Activated CD4-positive, alpha-beta memory T cell treated with anti-CD3 and anti-CD28 coated beads, Interleukin-2, amount 10 ng/mL, durations not matched to agents 7 days and 5 days (primary cell): ENCODE measurements around the gene ACAA1. TPM values are rescaled to one million over a fixed set of nuclear protein-coding genes. Genes with fewer than 3 reads are reported as not detected.
"Not testable (repeated sequence)": the region's sequence is repeated elsewhere in the genome, so short reads cannot be mapped to it uniquely, and the experiment has no call there.

Source experiments
- CTCF ChIA-PET: fragments of 350-600 bp; sonication (Branson Sonifier 250); formaldehyde crosslinking; loops from one replicate; lab custom pipeline; 2021; ENCODE audit warnings: antibody characterized with exemption, inconsistent platforms; lab: Charles Lee
- POLR2A ChIA-PET: fragments of 350-600 bp; sonication (Branson Sonifier 250); formaldehyde crosslinking; loops from one replicate; lab custom pipeline; 2021; ENCODE audit warnings: antibody characterized with exemption; lab: Charles Lee
- DNase-seq: peaks from one replicate; pipeline ENCODE4 v3.0.0-alpha.2; 2020
- H3K27ac Mint-ChIP-seq: one replicate; pipeline ENCODE4 v1.8.0; 2021; ENCODE audit warnings: mild to moderate bottlenecking, mixed read lengths
- H3K27me3 Mint-ChIP-seq: one replicate; pipeline ENCODE4 v1.8.0; 2021; ENCODE audit warnings: mixed read lengths
- H3K36me3 Mint-ChIP-seq: one replicate; pipeline ENCODE4 v1.8.0; 2021; ENCODE audit warnings: low read depth, mixed read lengths
- H3K4me1 Mint-ChIP-seq: one replicate; pipeline ENCODE4 v1.8.0; 2021; ENCODE audit warnings: mixed read lengths
- H3K4me3 Mint-ChIP-seq: one replicate; pipeline ENCODE4 v1.8.0; 2021; ENCODE audit warnings: mild to moderate bottlenecking, mixed read lengths
- H3K9me3 Mint-ChIP-seq: one replicate; pipeline ENCODE4 v1.8.0; 2021; ENCODE audit warnings: mixed read lengths
- total RNA-seq, 2 experiments: library from RNA; stranded (reverse); gene quantifications; one replicate each; pipeline ENCODE4 v1.2.3, GENCODE V29; 2021

ACAA1 gene
- total RNA-seq, 2 experiments from 2014 or later, result 76.8 to 77.5 TPM

- peaks cover 20% of the 10 kb centered on the region for H3K36me3 Mint-ChIP-seq
Observed at GRCh38 chr3:38164643-38164951, 27.7 kb upstream of the ACAA1 start.

GRCh38 chr3:38163841-38164642, 27.1 kb upstream of the ACAA1 start:
- H3K9me3 Mint-ChIP-seq, result no peaks in the 10 kb centered on the region
- ChIA-PET CTCF (interaction anchor here (1.0 to 5.4 kb wide), 17 partner anchors 8 to 333 kb away, joined by 3 to 55 read pairs (median 6); partner anchors contain the start of genes ACAA1, EXOG, MYD88 and XYLB), POLR2A (interaction anchor here (1.0 to 6.1 kb wide), 26 partner anchors 10 to 355 kb away, joined by 3 to 286 read pairs (median 4); partner anchors contain the start of genes ACAA1, DLEC1, MYD88 and PLCD1)
- peaks cover 20% of the 10 kb centered on the region for H3K36me3 Mint-ChIP-seq
- DNase-seq, result no peak
- peak overlapping the region; percentile 99 for H3K27ac Mint-ChIP-seq
- peaks cover 44% of the 10 kb centered on the region for H3K4me1 Mint-ChIP-seq
- peak overlapping the region; percentile 96 for H3K4me3 Mint-ChIP-seq
- H3K27me3 Mint-ChIP-seq, result no peaks in the 10 kb centered on the region

More at GRCh38 chr3:38164643-38164951, 27.7 kb upstream of the ACAA1 start:
- POLR2A ChIA-PET, result interaction anchor here (0.6 to 6.1 kb wide), 31 partner anchors 9 to 355 kb away, joined by 3 to 286 read pairs (median 4); partner anchors contain the start of genes ACAA1, DLEC1, MYD88 and PLCD1
- no peaks in the 10 kb centered on the region for H3K27me3 Mint-ChIP-seq
- H3K4me1 Mint-ChIP-seq, result peaks cover 50% of the 10 kb centered on the region
- peak overlapping the region; percentile 96 for H3K4me3 Mint-ChIP-seq
- no peak for DNase-seq
- H3K27ac Mint-ChIP-seq, result peak overlapping the region; percentile 99
- CTCF ChIA-PET, result interaction anchor here (1.0 to 5.4 kb wide), 15 partner anchors 12 to 332 kb away, joined by 3 to 55 read pairs (median 6); partner anchors contain the start of genes ACAA1, EXOG, MYD88 and XYLB
- H3K9me3 Mint-ChIP-seq, result no peaks in the 10 kb centered on the region

- DNase-seq, result peak; percentile 40
- ChIA-PET CTCF (interaction anchor here (0.8 to 5.4 kb wide), 8 partner anchors 9 to 1000 kb away, joined by 3 to 55 read pairs (median 12); partner anchors contain the start of genes ACAA1, MYD88 and XYLB), POLR2A (interaction anchor here (1.0 to 6.1 kb wide), 7 partner anchors 9 to 292 kb away, joined by 3 to 286 read pairs (median 26); partner anchors contain the start of genes ACAA1, DLEC1 and MYD88)
- Mint-ChIP-seq H3K9me3 (no peaks in the 10 kb centered on the region), H3K4me1 (peaks cover 38% of the 10 kb centered on the region), H3K4me3 (peak overlapping the region; percentile 16), H3K27me3 (no peaks in the 10 kb centered on the region), H3K36me3 (peaks cover 20% of the 10 kb centered on the region), H3K27ac (peak overlapping the region; percentile 99)
Observed at GRCh38 chr3:38163117-38163840, 26.4 kb upstream of the ACAA1 start.

GRCh38 chr3:38160704-38161103, 23.8 kb upstream of the ACAA1 start:
- H3K27me3 Mint-ChIP-seq, DNase-seq, H3K4me3 Mint-ChIP-seq, H3K36me3 Mint-ChIP-seq, CTCF ChIA-PET, POLR2A ChIA-PET, H3K9me3 Mint-ChIP-seq, H3K27ac Mint-ChIP-seq: not testable (repeated sequence)
- H3K4me1 Mint-ChIP-seq, result peaks cover 17% of the 10 kb centered on the region

- Mint-ChIP-seq H3K27ac (no peak overlapping the region), H3K9me3 (no peaks in the 10 kb centered on the region), H3K36me3 (no peaks in the 10 kb centered on the region), H3K4me1 (peaks cover 25% of the 10 kb centered on the region), H3K27me3 (no peaks in the 10 kb centered on the region), H3K4me3 (no peak overlapping the region)
- ChIA-PET CTCF (no interaction called here), POLR2A (interaction anchor here (8.2 to 12.7 kb wide), 2 partner anchors 6 to 18 kb away, joined by 109 to 116 read pairs; partner anchors contain the start of genes ACAA1, MYD88 and OXSR1)
- no peak for DNase-seq
Observed at GRCh38 chr3:38158472-38158871, 21.5 kb upstream of the ACAA1 start.

GRCh38 chr3:38157595-38157994, 20.7 kb upstream of the ACAA1 start:
- CTCF ChIA-PET, result no interaction called here
- H3K4me1 Mint-ChIP-seq, result peaks cover 28% of the 10 kb centered on the region
- no peak for DNase-seq
- no peaks in the 10 kb centered on the region for H3K9me3 Mint-ChIP-seq
- POLR2A ChIA-PET, result interaction anchor here (8.2 to 12.7 kb wide), 2 partner anchors 7 to 18 kb away, joined by 109 to 116 read pairs; partner anchors contain the start of genes ACAA1, MYD88 and OXSR1
- no peaks in the 10 kb centered on the region for H3K27me3 Mint-ChIP-seq
- H3K27ac Mint-ChIP-seq, result no peak overlapping the region
- H3K36me3 Mint-ChIP-seq, result no peaks in the 10 kb centered on the region
- H3K4me3 Mint-ChIP-seq, result no peak overlapping the region

GRCh38 chr3:38157117-38157516, 20.2 kb upstream of the ACAA1 start:
- CTCF ChIA-PET, result no interaction called here
- Mint-ChIP-seq H3K4me1 (peaks cover 31% of the 10 kb centered on the region), H3K4me3 (no peak overlapping the region), H3K9me3 (no peaks in the 10 kb centered on the region), H3K27ac (no peak overlapping the region), H3K27me3 (no peaks in the 10 kb centered on the region), H3K36me3 (no peaks in the 10 kb centered on the region)
- POLR2A ChIA-PET, result interaction anchor here (8.2 to 12.7 kb wide), 2 partner anchors 7 to 17 kb away, joined by 109 to 116 read pairs; partner anchors contain the start of genes ACAA1, MYD88 and OXSR1
- no peak for DNase-seq

- no peaks in the 10 kb centered on the region for H3K27me3 Mint-ChIP-seq
- H3K9me3 Mint-ChIP-seq, result no peaks in the 10 kb centered on the region
- H3K4me1 Mint-ChIP-seq, result peaks cover 44% of the 10 kb centered on the region
- ChIA-PET POLR2A (interaction anchor here (8.2 to 12.7 kb wide), 2 partner anchors 9 to 16 kb away, joined by 109 to 116 read pairs; partner anchors contain the start of genes ACAA1, MYD88 and OXSR1), CTCF (interaction anchor here (5.4 kb wide), 1 partner anchor 9 kb away, joined by 55 read pairs; the partner anchor contains the start of gene OXSR1)
- no peak overlapping the region for H3K4me3 Mint-ChIP-seq
- H3K36me3 Mint-ChIP-seq, result no peaks in the 10 kb centered on the region
- no peak overlapping the region for H3K27ac Mint-ChIP-seq
- no peak for DNase-seq
Observed at GRCh38 chr3:38155825-38156224, 18.9 kb upstream of the ACAA1 start.

- Mint-ChIP-seq H3K4me1 (peaks cover 48% of the 10 kb centered on the region), H3K36me3 (no peaks in the 10 kb centered on the region), H3K9me3 (no peaks in the 10 kb centered on the region), H3K4me3 (no peak overlapping the region), H3K27me3 (no peaks in the 10 kb centered on the region), H3K27ac (no peak overlapping the region)
- CTCF ChIA-PET, result interaction anchor here (5.4 kb wide), 1 partner anchor 10 kb away, joined by 55 read pairs; the partner anchor contains the start of gene OXSR1
- POLR2A ChIA-PET, result interaction anchor here (0.8 to 12.7 kb wide), 3 partner anchors 10 to 51 kb away, joined by 3 to 116 read pairs (median 109); partner anchors contain the start of genes ACAA1, MYD88 and OXSR1
- DNase-seq, result no peak
Observed at GRCh38 chr3:38154625-38155255, 17.8 kb upstream of the ACAA1 start.

GRCh38 chr3:38154033-38154494, 17.1 kb upstream of the ACAA1 start:
- H3K4me1 Mint-ChIP-seq, result peaks cover 54% of the 10 kb centered on the region
- H3K27ac Mint-ChIP-seq, result no peak overlapping the region
- no peak overlapping the region for H3K4me3 Mint-ChIP-seq
- H3K36me3 Mint-ChIP-seq, result peaks cover 4% of the 10 kb centered on the region
- H3K9me3 Mint-ChIP-seq, result no peaks in the 10 kb centered on the region
- H3K27me3 Mint-ChIP-seq, result no peaks in the 10 kb centered on the region
- no peak for DNase-seq
- CTCF ChIA-PET, result interaction anchor here (1.0 to 5.4 kb wide), 3 partner anchors 11 to 17 kb away, joined by 4 to 55 read pairs (median 5); partner anchors contain the start of genes ACAA1 and OXSR1
- POLR2A ChIA-PET, result interaction anchor here (0.8 to 12.7 kb wide), 3 partner anchors 10 to 52 kb away, joined by 3 to 116 read pairs (median 109); partner anchors contain the start of genes ACAA1, MYD88 and OXSR1

- DNase-seq, result no peak
- ChIA-PET POLR2A (interaction anchor here (8.2 to 12.7 kb wide), 2 partner anchors 11 to 13 kb away, joined by 109 to 116 read pairs; partner anchors contain the start of genes ACAA1, MYD88 and OXSR1), CTCF (interaction anchor here (0.9 to 5.4 kb wide), 4 partner anchors 10 to 156 kb away, joined by 3 to 55 read pairs (median 4); partner anchors contain the start of genes ACAA1 and OXSR1)
- no peaks in the 10 kb centered on the region for H3K27me3 Mint-ChIP-seq
- no peaks in the 10 kb centered on the region for H3K9me3 Mint-ChIP-seq
- H3K4me3 Mint-ChIP-seq, result no peak overlapping the region
- H3K36me3 Mint-ChIP-seq, result peaks cover 4% of the 10 kb centered on the region
- H3K4me1 Mint-ChIP-seq, result peaks cover 54% of the 10 kb centered on the region
- H3K27ac Mint-ChIP-seq, result peak overlapping the region; percentile 59
Observed at GRCh38 chr3:38153221-38153620, 16.3 kb upstream of the ACAA1 start.
